Upper lobe of left lung (tissue), 6 donors: ENCODE data around the gene SLAIN1. TPM values are rescaled to one million over a fixed set of nuclear protein-coding genes. Genes with fewer than 3 reads are reported as not detected.

ENCODE experiments used
- ATAC-seq, 2 donors: fragments of 200-7000 bp; cut with Tn5 transposase; one replicate each; pipeline ENCODE4 v1.9.1; 2022; ENCODE audit warnings: mild to moderate bottlenecking in 2 of 2, moderate library complexity in 2 of 2; ENCODE audit not compliant: low FRiP score in 2 of 2
- DNase-seq, 2 donors: peaks; one replicate each; pipeline ENCODE4 v3.0.0-alpha.2; 2019 to 2020
- H3K27ac ChIP-seq, 4 donors: fragments of 200-600 bp; sonication (generic); one replicate each; pipeline ENCODE4 v1.5.1; 2016 to 2019
- H3K27me3 ChIP-seq, 4 donors: fragments of 200-600 bp; sonication (generic); one replicate each; pipeline ENCODE4 v1.5.1; 2017 to 2019
- H3K36me3 ChIP-seq, 4 donors: fragments of 200-600 bp; sonication (generic); one replicate each; pipeline ENCODE4 v1.5.1; 2016 to 2019
- H3K4me1 ChIP-seq, 4 donors: fragments of 200-600 bp; sonication (generic); one replicate each; pipeline ENCODE4 v1.5.1; 2018 to 2019
- H3K4me3 ChIP-seq, 4 donors: fragments of 200-600 bp; sonication (generic); one replicate each; pipeline ENCODE4 v1.5.1; 2017 to 2019; ENCODE audit warnings: mild to moderate bottlenecking in 2 of 4, moderate library complexity in 1 of 4
- H3K9me3 ChIP-seq, 4 donors: fragments of 200-600 bp; sonication (generic); one replicate each; pipeline ENCODE4 v1.5.1; 2018 to 2019
- CTCF ChIP-seq, 6 experiments: fragments of 450-650 bp in 4 of 6; fragments of 200-600 bp in 2 of 6; sonication (generic) in 2 of 6; IDR thresholded peaks; one replicate each; pipeline ENCODE4 v1.5.1; 2016 to 2019; ENCODE audit warnings: antibody characterized with exemption in 6 of 6
- EP300 ChIP-seq, 4 donors: sonication (generic); formaldehyde crosslinking; IDR thresholded peaks; one replicate each; pipeline ENCODE4 v1.5.1; 2017; ENCODE audit warnings: antibody characterized with exemption in 4 of 4, control low read depth in 2 of 4
- POLR2A ChIP-seq, 4 donors: fragments of 450-650 bp; IDR thresholded peaks; one replicate each; pipeline ENCODE4 v1.5.1; 2016 to 2017; ENCODE audit warnings: antibody characterized with exemption in 4 of 4, mild to moderate bottlenecking in 2 of 4
- POLR2AphosphoS5 ChIP-seq, 2 donors: sonication (generic); formaldehyde crosslinking; IDR thresholded peaks; one replicate each; pipeline ENCODE4 v1.5.1; 2017; ENCODE audit warnings: antibody characterized with exemption in 2 of 2
- WGBS, 2 donors: methylation state at CpG; one replicate each; pipeline ENCODE4 v1.1.5; 2017 to 2018; 5-methylcytosine and 5-hydroxymethylcytosine counted together
- total RNA-seq, 6 donors: library from RNA; depleted of rRNA in 4 of 6; stranded (reverse); fragments of >200 nt in 4 of 6; gene quantifications; one replicate each; pipeline versions ENCODE4 v1.1.0 to v1.2.1, GENCODE V29; 2016 to 2021
- donor health status: DM: no; HTN: no; CAD: no; lungs with moderate emphysema.
- donor health status: DM: no; HTN: yes; CAD: no; lungs with severe emphysema.

The SLAIN1 gene
- total RNA-seq, 6 donors from 2014 or later, result 10.6 to 35.6 (median 21.4) TPM

DNA sequence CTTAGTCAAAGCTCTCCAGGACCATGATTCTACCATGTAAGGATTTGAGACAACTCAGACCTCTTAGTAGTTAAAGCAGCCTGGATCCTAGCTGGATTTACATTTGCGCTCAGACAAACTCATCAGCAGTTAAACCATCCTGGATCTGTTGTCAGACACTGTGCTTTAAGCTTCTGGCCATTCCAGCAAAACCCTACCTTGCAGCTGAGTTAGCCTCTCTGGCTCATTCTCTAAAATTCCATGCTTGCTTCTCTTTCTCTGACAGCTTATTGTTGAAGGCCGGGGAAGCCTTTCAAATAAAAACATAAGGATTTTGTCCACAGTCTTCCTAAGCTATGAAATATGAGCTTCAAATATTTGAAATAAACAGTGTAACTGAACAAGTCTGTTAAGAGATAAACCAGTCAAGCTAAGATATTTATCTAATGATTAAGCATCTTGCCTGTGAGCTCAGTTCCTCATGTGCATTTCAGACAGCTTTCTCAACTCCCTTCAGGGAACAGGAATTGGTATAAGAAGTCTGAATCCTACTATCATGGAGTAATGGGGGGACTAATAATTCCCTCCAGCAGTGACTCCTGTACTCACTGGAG, 89.3 kb downstream of the SLAIN1 start:
- Histone ChIP-seq H3K36me3 (no peaks in the 10 kb centered on the region), H3K27ac (no peak overlapping the region), H3K4me1 (no peaks in the 10 kb centered on the region), H3K4me3 (no peak overlapping the region), H3K9me3 (peaks cover 0 to 14% (median 10%) of the 10 kb centered on the region in 4 donors), H3K27me3 (no peaks in the 10 kb centered on the region)
- TF ChIP-seq POLR2A (IDR thresholded peaks at IDR 0.05) (no peak), EP300 (IDR thresholded peaks at IDR 0.05) (no peak), POLR2AphosphoS5 (IDR thresholded peaks at IDR 0.05) (no peak), CTCF (IDR thresholded peaks at IDR 0.05) (no peak)
- WGBS, 2 donors, result 62 to 90% methylated on average over 2 of the region's 2 CpGs
- ATAC-seq (no peak), DNase-seq (no peak)

GRCh38 chr13:77789376-77789775, 91.9 kb downstream of the SLAIN1 start:
- 72 to 93% methylated on average over 1 of the region's 1 CpG for WGBS, 2 donors
- Histone ChIP-seq H3K9me3 (peaks cover 7 to 14% (median 10%) of the 10 kb centered on the region in 4 donors), H3K4me3 (no peak overlapping the region), H3K27ac (no peak overlapping the region), H3K27me3 (no peaks in the 10 kb centered on the region), H3K4me1 (no peaks in the 10 kb centered on the region), H3K36me3 (no peaks in the 10 kb centered on the region)
- DNase-seq (no peak), ATAC-seq (no peak)
- TF ChIP-seq POLR2AphosphoS5 (IDR thresholded peaks at IDR 0.05), result no peak
- no peak for TF ChIP-seq POLR2A (IDR thresholded peaks at IDR 0.05)
- no peak for TF ChIP-seq EP300 (IDR thresholded peaks at IDR 0.05)
- no peak for TF ChIP-seq CTCF (IDR thresholded peaks at IDR 0.05)

DNA sequence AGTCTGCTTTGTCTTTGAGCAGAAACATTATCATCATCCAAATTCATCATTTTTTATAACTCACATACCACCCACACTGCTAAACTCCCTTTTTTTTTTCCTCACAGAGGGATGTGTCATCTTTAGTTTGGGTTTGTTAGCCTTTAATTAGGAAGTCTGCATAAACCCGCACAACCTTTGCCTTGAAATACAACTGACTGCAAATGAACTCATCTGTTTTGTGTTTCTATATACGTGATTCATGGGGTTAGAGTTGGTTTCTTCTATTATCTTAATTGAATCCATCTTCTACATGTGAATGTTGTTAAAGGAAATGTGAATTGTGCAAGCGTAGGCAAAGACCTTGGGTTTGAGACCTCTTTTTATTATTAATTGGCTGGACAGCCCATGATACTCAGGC, 102.7 kb downstream of the SLAIN1 start:
- no peak overlapping the region for H3K4me3 ChIP-seq
- no peak for DNase-seq
- no peaks in the 10 kb centered on the region for H3K36me3 ChIP-seq
- ATAC-seq, result peak in 1 of 2 donors; percentile 24
- no peaks in the 10 kb centered on the region for H3K4me1 ChIP-seq
- no peak overlapping the region for H3K27ac ChIP-seq
- no peaks in the 10 kb centered on the region for H3K9me3 ChIP-seq
- TF ChIP-seq EP300 (IDR thresholded peaks at IDR 0.05) (no peak), POLR2A (IDR thresholded peaks at IDR 0.05) (no peak), POLR2AphosphoS5 (IDR thresholded peaks at IDR 0.05) (no peak), CTCF (IDR thresholded peaks at IDR 0.05) (no peak)
- no peaks in the 10 kb centered on the region for H3K27me3 ChIP-seq
- 87 to 90% methylated on average over 3 of the region's 3 CpGs for WGBS, 2 donors

GRCh38 chr13:77806518-77806917, 109.0 kb downstream of the SLAIN1 start:
- H3K27ac ChIP-seq, result no peak overlapping the region
- peaks cover 0 to 4% (median 2%) of the 10 kb centered on the region in 4 donors for H3K4me1 ChIP-seq
- H3K27me3 ChIP-seq, result no peaks in the 10 kb centered on the region
- TF ChIP-seq POLR2A (IDR thresholded peaks at IDR 0.05) (no peak), EP300 (IDR thresholded peaks at IDR 0.05) (no peak), CTCF (IDR thresholded peaks at IDR 0.05) (no peak), POLR2AphosphoS5 (IDR thresholded peaks at IDR 0.05) (no peak)
- ATAC-seq (no peak), DNase-seq (no peak)
- no peaks in the 10 kb centered on the region for H3K36me3 ChIP-seq
- H3K4me3 ChIP-seq, result no peak overlapping the region
- WGBS, 2 donors, result 93 to 100% methylated on average over 1 of the region's 1 CpG
- H3K9me3 ChIP-seq, result no peaks in the 10 kb centered on the region
